ENCODE data around the gene ZSCAN5B.
A peak's percentile ranks its signal among the peaks of the same experiment; 100 is the strongest.
"Not testable (repeated sequence)": the region's sequence is repeated elsewhere in the genome, so short reads cannot be mapped to it uniquely, and the experiment has no call there.

ZSCAN5B gene

DNA sequence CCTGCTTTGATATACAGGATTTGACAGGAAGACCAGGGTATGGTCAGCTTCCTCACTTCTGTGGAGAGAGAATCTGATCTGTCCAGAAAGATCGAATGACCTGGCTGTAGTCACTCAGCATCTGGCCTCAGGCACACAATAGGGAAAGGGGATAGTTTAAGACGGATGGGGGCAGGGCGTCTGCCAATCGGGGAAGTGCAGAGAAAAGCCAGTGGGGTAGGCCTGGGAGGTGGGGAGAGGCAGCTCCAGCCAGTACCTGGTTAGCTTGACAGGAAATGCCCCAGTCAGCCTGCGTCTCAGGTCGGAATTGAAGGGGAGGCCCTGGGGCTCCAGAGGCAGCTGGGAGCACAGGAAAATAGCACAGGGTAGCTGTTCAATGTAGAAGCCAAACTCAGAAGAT, 44.1 kb downstream of the ZSCAN5B start:
- Histone ChIP-seq H3K4me3 (ENCODE audit: low read length) (peak overlapping the region; percentile 18), H3K36me3 (ENCODE audit: control insufficient read depth, low read depth, low read length) (peaks cover 10% of the 10 kb centered on the region), H3K4me1 (ENCODE audit: control insufficient read depth, low read depth, low read length) (peaks cover 18% of the 10 kb centered on the region), H3K27ac (ENCODE audit: low read length) (no peak overlapping the region), H3K9me3 (ENCODE audit: control insufficient read depth, low read depth, low read length) (no peaks in the 10 kb centered on the region), H3K9ac (ENCODE audit: low read length) (no peak overlapping the region), H3K27me3 (ENCODE audit: control insufficient read depth, insufficient read depth, low read length) (no peaks in the 10 kb centered on the region)

DNA sequence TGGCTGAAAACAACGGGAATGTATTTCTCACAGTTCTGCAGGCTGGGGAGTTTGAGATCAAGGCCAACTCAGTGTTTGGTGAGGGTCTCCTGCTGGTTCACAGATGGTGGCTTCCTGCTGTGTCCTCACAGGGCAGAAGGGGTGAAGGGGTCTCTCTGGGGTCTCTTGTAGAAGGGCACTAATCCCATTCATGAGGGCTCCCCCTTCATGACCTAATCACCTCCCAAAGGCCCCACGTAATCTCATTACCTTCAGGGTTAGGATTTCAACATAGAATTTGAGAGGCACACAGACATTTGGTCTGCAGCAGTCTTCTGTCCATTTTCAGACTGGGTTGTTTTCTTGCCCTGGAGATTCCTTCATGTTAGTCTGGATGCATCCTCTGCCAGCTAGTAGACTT, 44.9 kb downstream of the ZSCAN5B start:
- Histone ChIP-seq H3K9me3 (ENCODE audit: control insufficient read depth, low read depth, low read length) (no peaks in the 10 kb centered on the region), H3K36me3 (ENCODE audit: control insufficient read depth, low read depth, low read length) (peaks cover 13% of the 10 kb centered on the region)

DNA sequence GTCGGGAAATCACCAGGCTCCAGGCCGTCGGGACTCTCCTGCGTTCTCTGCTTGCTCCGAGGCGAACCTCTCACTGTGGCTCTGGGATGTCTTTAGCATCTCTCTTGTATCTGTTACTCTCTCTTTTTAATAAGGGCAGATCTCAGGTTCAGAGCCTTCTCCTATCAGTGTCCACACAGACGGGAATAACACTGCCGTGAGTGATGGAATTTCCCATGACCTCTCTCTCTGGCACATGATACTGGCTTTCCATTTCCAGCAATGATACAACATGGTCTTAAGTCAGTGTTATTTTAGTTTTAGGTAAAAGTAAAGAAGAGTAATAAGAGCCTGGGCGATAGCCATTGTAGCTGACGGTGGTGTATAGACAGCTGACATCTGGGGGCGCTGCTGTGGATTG, 47.2 kb downstream of the ZSCAN5B start:
- H3K9ac ChIP-seq (ENCODE audit: low read length): no peak overlapping the region
- no peak overlapping the region for H3K27ac ChIP-seq (ENCODE audit: low read length)
- no peak overlapping the region for H3K4me3 ChIP-seq (ENCODE audit: low read length)
- H3K36me3 ChIP-seq (ENCODE audit: control insufficient read depth, low read depth, low read length): peaks cover 9% of the 10 kb centered on the region
- H3K27me3 ChIP-seq (ENCODE audit: control insufficient read depth, insufficient read depth, low read length): no peaks in the 10 kb centered on the region
- no peaks in the 10 kb centered on the region for H3K9me3 ChIP-seq (ENCODE audit: control insufficient read depth, low read depth, low read length)
- H3K4me1 ChIP-seq (ENCODE audit: control insufficient read depth, low read depth, low read length): peaks cover 18% of the 10 kb centered on the region

More for the DNA sequence above, 44.9 kb downstream of the ZSCAN5B start:
- Histone ChIP-seq H3K9ac (ENCODE audit: low read length) (no peak overlapping the region), H3K27me3 (ENCODE audit: control insufficient read depth, insufficient read depth, low read length) (no peaks in the 10 kb centered on the region), H3K4me1 (ENCODE audit: control insufficient read depth, low read depth, low read length) (peaks cover 18% of the 10 kb centered on the region), H3K4me3 (ENCODE audit: low read length) (no peak overlapping the region), H3K27ac (ENCODE audit: low read length) (no peak overlapping the region)

DNA sequence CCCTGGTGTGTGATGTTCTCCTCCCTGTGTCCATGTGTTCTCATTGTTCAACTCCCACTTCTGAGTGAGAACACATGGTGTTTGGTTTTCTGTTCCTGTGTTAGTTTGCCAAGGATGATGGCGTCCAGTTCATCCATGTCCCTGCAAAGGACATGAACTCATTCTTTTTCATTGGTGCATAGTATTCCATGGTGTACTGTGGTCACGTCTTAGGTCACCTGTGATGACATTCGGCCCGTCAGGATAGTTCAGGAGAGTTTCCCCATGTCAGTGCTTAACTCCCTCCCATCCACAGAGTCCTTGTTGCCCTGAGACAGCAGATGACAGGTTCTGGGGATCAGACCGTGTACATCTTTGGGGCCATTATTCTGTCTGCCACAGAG, 47.9 kb downstream of the ZSCAN5B start:
- Histone ChIP-seq H3K9ac (ENCODE audit: low read length) (no peak overlapping the region), H3K27me3 (ENCODE audit: control insufficient read depth, insufficient read depth, low read length) (no peaks in the 10 kb centered on the region), H3K4me1 (ENCODE audit: control insufficient read depth, low read depth, low read length) (peaks cover 18% of the 10 kb centered on the region), H3K27ac (ENCODE audit: low read length) (no peak overlapping the region), H3K9me3 (ENCODE audit: control insufficient read depth, low read depth, low read length) (no peaks in the 10 kb centered on the region), H3K36me3 (ENCODE audit: control insufficient read depth, low read depth, low read length) (peaks cover 7% of the 10 kb centered on the region), H3K4me3 (ENCODE audit: low read length) (no peak overlapping the region)

DNA sequence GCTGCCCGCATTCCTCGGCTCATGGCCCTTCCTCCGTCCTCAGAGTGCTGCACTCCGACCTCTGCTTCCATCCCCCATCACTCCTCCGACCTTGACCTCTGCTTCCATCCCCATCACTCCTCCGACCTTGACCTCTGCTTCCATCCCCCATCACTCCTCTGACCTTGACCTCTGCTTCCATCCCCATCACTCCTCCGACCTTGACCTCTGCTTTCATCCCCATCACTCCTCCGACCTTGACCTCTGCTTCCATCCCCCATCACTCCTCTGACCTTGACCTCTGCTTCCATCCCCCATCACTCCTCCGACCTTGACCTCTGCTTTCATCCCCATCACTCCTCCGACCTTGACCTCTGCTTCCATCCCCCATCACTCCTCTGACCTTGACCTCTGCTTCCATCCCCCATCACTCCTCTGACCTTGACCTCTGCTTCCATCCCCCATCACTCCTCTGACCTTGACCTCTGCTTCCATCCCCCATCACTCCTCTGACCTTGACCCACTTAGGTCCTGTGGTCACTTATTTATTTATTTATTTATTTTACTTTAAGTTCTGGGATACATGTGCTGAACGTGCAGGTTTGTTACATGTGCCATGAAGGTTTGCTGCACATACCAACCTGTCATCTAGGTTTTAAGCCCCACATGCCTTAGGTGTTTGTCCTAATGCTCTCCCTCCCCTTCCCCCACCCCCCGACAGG, 48.5 kb downstream of the ZSCAN5B start:
- H3K9me3 ChIP-seq (ENCODE audit: control insufficient read depth, low read depth, low read length); H3K9ac ChIP-seq (ENCODE audit: low read length); H3K27ac ChIP-seq (ENCODE audit: low read length); H3K27me3 ChIP-seq (ENCODE audit: control insufficient read depth, insufficient read depth, low read length); H3K4me3 ChIP-seq (ENCODE audit: low read length); H3K36me3 ChIP-seq (ENCODE audit: control insufficient read depth, low read depth, low read length): not testable (repeated sequence)
- H3K4me1 ChIP-seq (ENCODE audit: control insufficient read depth, low read depth, low read length): peaks cover 18% of the 10 kb centered on the region

DNA sequence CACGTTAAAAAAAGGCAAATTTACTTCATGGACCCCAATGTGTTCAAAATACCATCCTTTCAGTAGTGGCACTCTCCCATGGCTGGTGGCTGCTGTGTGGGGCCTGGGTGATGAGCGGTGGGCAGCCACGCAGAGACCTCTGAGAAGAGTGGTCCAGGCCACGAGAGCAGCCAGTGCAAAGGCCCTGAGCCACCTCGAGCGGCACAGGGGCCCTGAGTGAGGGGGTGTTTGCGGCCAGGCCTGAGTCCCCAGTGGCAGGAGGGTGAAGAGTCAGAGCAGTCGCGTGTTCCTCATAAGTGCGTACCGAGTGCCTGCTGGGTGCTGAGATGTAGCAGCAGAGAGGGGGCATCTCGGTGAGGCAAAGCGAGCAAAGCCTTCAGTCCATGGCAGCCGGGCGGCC, 49.5 kb downstream of the ZSCAN5B start:
- H3K36me3 ChIP-seq (ENCODE audit: control insufficient read depth, low read depth, low read length): peaks cover 7% of the 10 kb centered on the region
- H3K9me3 ChIP-seq (ENCODE audit: control insufficient read depth, low read depth, low read length): no peaks in the 10 kb centered on the region
- H3K27me3 ChIP-seq (ENCODE audit: control insufficient read depth, insufficient read depth, low read length): no peaks in the 10 kb centered on the region
- H3K4me1 ChIP-seq (ENCODE audit: control insufficient read depth, low read depth, low read length): peaks cover 9% of the 10 kb centered on the region
- no peak overlapping the region for H3K9ac ChIP-seq (ENCODE audit: low read length)
- H3K27ac ChIP-seq (ENCODE audit: low read length): no peak overlapping the region
- no peak overlapping the region for H3K4me3 ChIP-seq (ENCODE audit: low read length)

DNA sequence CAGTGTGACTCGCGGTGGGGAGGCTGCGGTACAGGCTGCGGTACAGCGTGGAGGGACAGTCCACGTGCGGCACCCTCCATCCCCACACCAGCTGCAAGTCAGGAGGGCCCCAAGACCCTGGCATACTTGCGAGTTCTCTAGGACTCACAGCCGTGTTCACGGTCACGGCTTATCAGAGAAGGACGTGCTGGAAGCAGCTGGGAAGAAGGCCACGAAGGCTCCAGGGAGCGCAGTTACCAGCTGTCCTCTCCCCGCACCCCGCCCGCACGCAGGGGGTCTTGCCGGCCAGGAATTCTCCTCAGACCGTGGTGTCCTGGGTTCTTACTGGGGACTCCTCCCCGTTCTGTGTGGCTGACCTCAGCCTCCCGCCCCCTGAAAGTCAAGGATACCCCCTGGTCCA, 50.3 kb downstream of the ZSCAN5B start:
- Histone ChIP-seq H3K9ac (ENCODE audit: low read length) (no peak overlapping the region), H3K27ac (ENCODE audit: low read length) (no peak overlapping the region), H3K36me3 (ENCODE audit: control insufficient read depth, low read depth, low read length) (peaks cover 7% of the 10 kb centered on the region), H3K4me3 (ENCODE audit: low read length) (no peak overlapping the region), H3K4me1 (ENCODE audit: control insufficient read depth, low read depth, low read length) (peaks cover 1% of the 10 kb centered on the region), H3K9me3 (ENCODE audit: control insufficient read depth, low read depth, low read length) (no peaks in the 10 kb centered on the region), H3K27me3 (ENCODE audit: control insufficient read depth, insufficient read depth, low read length) (no peaks in the 10 kb centered on the region)

DNA sequence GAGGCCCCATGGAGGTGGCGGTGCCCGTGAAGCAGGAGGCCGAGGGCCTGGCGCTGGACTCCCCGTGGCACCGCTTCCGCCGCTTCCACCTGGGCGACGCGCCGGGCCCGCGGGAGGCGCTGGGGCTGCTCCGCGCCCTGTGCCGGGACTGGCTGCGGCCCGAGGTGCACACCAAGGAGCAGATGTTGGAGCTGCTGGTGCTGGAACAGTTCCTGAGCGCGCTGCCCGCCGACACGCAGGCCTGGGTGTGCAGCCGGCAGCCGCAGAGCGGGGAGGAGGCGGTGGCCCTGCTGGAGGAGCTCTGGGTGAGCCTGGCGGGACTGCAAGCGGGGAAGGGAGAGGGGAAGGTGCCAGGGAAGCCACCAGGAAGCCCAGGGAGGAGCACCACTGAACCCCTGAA, 50.7 kb downstream of the ZSCAN5B start:
- H3K27ac ChIP-seq (ENCODE audit: low read length): no peak overlapping the region
- H3K9me3 ChIP-seq (ENCODE audit: control insufficient read depth, low read depth, low read length): no peaks in the 10 kb centered on the region
- H3K9ac ChIP-seq (ENCODE audit: low read length): no peak overlapping the region
- no peaks in the 10 kb centered on the region for H3K4me1 ChIP-seq (ENCODE audit: control insufficient read depth, low read depth, low read length)
- H3K4me3 ChIP-seq (ENCODE audit: low read length): no peak overlapping the region
- no peaks in the 10 kb centered on the region for H3K27me3 ChIP-seq (ENCODE audit: control insufficient read depth, insufficient read depth, low read length)
- peaks cover 7% of the 10 kb centered on the region for H3K36me3 ChIP-seq (ENCODE audit: control insufficient read depth, low read depth, low read length)

DNA sequence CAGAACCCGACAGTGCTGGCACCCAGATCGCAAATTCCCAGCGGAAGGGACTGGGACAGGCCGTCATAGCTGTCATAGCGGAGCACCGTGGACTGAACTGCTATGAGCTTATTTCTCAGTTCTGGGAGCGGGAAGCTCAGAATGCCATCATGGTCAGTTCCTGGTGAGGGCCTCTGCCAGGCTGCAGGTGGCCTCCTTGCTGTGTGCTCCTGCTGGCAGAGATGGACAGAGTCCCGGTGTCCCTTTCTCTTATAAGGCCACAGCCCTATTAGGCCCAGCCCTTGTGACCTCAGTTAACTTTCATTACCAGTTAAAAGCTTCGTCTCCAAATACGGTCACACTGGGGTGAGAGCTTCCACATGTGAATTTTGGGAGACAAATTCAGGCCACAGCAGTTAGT, 51.9 kb downstream of the ZSCAN5B start:
- Histone ChIP-seq H3K9me3 (ENCODE audit: control insufficient read depth, low read depth, low read length) (no peaks in the 10 kb centered on the region), H3K9ac (ENCODE audit: low read length) (no peak overlapping the region), H3K4me1 (ENCODE audit: control insufficient read depth, low read depth, low read length) (no peaks in the 10 kb centered on the region), H3K27ac (ENCODE audit: low read length) (no peak overlapping the region), H3K36me3 (ENCODE audit: control insufficient read depth, low read depth, low read length) (peaks cover 7% of the 10 kb centered on the region), H3K27me3 (ENCODE audit: control insufficient read depth, insufficient read depth, low read length) (no peaks in the 10 kb centered on the region), H3K4me3 (ENCODE audit: low read length) (no peak overlapping the region)

DNA sequence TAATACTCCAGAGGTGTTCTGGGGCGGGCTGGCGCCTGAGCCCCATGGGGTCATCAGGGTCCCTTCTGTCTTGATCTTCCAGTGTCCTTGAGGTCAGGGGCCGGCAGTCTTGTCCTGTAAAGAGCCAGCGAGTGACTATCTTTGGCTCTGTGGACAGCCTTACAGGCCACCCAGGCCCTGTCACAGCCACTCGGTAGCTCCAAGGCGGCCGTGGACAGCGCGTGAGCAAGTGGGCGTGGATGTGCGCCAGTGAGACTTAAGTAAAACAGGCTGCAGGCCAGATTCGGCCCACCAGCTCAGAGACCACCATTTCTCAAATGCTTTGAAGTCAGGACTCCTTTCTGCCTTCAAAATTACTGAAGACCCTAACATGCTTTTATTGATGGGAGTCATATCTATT, 52.8 kb downstream of the ZSCAN5B start:
- no peak overlapping the region for H3K9ac ChIP-seq (ENCODE audit: low read length)

DNA sequence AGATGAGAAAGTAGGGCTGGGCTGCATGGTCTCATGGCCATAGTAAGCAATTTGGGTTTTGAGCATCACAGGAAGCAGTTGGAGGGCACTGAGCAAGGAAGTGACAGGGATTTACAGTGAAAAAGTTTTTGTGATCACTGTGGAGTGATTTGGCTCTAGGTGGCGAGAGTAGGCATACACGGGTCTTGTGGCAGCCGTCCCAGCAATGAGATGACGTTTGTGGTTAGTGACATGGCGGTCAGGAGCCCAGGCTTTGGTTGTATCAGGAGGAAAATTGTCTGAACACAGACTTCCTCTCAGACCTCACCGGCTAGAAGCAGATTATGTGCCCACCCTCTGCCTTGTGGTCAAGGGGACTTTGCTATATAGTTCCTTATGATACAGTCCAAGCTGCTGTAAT, 53.2 kb downstream of the ZSCAN5B start:
- H3K27ac ChIP-seq (ENCODE audit: low read length): no peak overlapping the region
- H3K36me3 ChIP-seq (ENCODE audit: control insufficient read depth, low read depth, low read length): peaks cover 7% of the 10 kb centered on the region
- H3K9me3 ChIP-seq (ENCODE audit: control insufficient read depth, low read depth, low read length): no peaks in the 10 kb centered on the region
- H3K9ac ChIP-seq (ENCODE audit: low read length): no peak overlapping the region
- H3K4me1 ChIP-seq (ENCODE audit: control insufficient read depth, low read depth, low read length): peaks cover 6% of the 10 kb centered on the region
- H3K27me3 ChIP-seq (ENCODE audit: control insufficient read depth, insufficient read depth, low read length): no peaks in the 10 kb centered on the region
- no peak overlapping the region for H3K4me3 ChIP-seq (ENCODE audit: low read length)

More for the DNA sequence above, 52.8 kb downstream of the ZSCAN5B start:
- Histone ChIP-seq H3K27me3 (ENCODE audit: control insufficient read depth, insufficient read depth, low read length) (no peaks in the 10 kb centered on the region), H3K4me1 (ENCODE audit: control insufficient read depth, low read depth, low read length) (peaks cover 5% of the 10 kb centered on the region), H3K9me3 (ENCODE audit: control insufficient read depth, low read depth, low read length) (no peaks in the 10 kb centered on the region), H3K36me3 (ENCODE audit: control insufficient read depth, low read depth, low read length) (peaks cover 7% of the 10 kb centered on the region), H3K4me3 (ENCODE audit: low read length) (no peak overlapping the region), H3K27ac (ENCODE audit: low read length) (no peak overlapping the region)

DNA sequence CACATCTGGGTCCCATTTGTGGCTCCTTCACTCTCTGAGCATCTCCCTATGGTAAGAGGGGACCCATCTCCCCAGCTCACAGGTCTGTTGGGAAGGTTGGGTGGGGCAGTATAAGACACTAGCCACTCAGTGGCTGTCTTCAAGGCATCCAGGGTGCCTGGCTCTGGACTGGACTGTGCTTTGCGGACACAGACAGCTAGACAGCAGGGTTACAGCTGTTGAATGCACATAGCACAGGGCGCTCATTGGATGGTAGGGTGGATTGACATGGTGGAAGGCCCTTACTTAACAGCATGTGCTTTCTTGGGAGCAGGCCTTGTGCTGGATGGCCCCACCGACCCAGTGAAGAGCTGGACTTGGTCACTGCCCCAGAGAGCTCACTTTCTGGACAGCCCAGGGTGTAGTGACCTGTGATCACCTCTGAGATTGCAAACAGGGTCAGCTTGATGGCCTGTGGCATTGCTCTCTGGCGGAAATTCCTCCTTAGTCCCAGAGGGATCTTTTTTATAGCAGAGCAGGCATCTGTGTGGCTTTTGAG, 54.6 kb downstream of the ZSCAN5B start:
- Histone ChIP-seq H3K4me3 (ENCODE audit: low read length) (no peak overlapping the region), H3K27ac (ENCODE audit: low read length) (no peak overlapping the region), H3K27me3 (ENCODE audit: control insufficient read depth, insufficient read depth, low read length) (no peaks in the 10 kb centered on the region), H3K9me3 (ENCODE audit: control insufficient read depth, low read depth, low read length) (no peaks in the 10 kb centered on the region), H3K36me3 (ENCODE audit: control insufficient read depth, low read depth, low read length) (peaks cover 7% of the 10 kb centered on the region), H3K9ac (ENCODE audit: low read length) (no peak overlapping the region), H3K4me1 (ENCODE audit: control insufficient read depth, low read depth, low read length) (peaks cover 6% of the 10 kb centered on the region)
